WTC11 (cell line): Measurements from ENCODE around the gene IL34. TPM values are rescaled to one million over a fixed set of nuclear protein-coding genes. Genes with fewer than 3 reads are reported as not detected.

ENCODE experiments used
- ATAC-seq: fragments of 200-7000 bp; cut with Tn5 transposase; 2 replicates; pipeline ENCODE4 v1.10.0; 2021; ENCODE audit warnings: mild to moderate bottlenecking, moderate library complexity
- CTCF ChIA-PET: fragments of 300-600 bp; sonication (Branson Sonifier 250); formaldehyde crosslinking; loops from one replicate; lab custom pipeline; 2021; ENCODE audit warnings: antibody characterized with exemption; lab: Charles Lee
- POLR2A ChIA-PET: fragments of 350-600 bp; sonication (Branson Sonifier 250); formaldehyde crosslinking; loops from one replicate; lab custom pipeline; 2021; ENCODE audit warnings: antibody characterized with exemption; lab: Charles Lee
- DNase-seq: peaks from one replicate; pipeline ENCODE4 v3.0.0; 2021; ENCODE audit warnings: low spot score
- H3K27ac Mint-ChIP-seq: 2 replicates; pipeline ENCODE4 v1.8.0; 2021; ENCODE audit warnings: mixed read lengths
- H3K27me3 Mint-ChIP-seq: 2 replicates; pipeline ENCODE4 v1.8.0; 2021; ENCODE audit warnings: low read depth, mild to moderate bottlenecking, moderate library complexity, mixed read lengths
- H3K36me3 Mint-ChIP-seq: 2 replicates; pipeline ENCODE4 v1.8.0; 2021; ENCODE audit warnings: mixed read lengths
- H3K4me1 Mint-ChIP-seq: 2 replicates; pipeline ENCODE4 v1.8.0; 2022; ENCODE audit warnings: mixed read lengths
- H3K4me3 Mint-ChIP-seq: 2 replicates; pipeline ENCODE4 v1.8.0; 2021; ENCODE audit warnings: mild to moderate bottlenecking, moderate library complexity, mixed read lengths
- H3K9me3 Mint-ChIP-seq: 2 replicates; pipeline ENCODE4 v1.8.0; 2021; ENCODE audit warnings: mixed read lengths
- GABPB1 ChIP-seq: sonication (generic); formaldehyde crosslinking; IDR thresholded peaks from 2 replicates; pipeline ENCODE4 v1.8.1; 2023; ENCODE audit warnings: mild to moderate bottlenecking, missing genetic modification reagents
- HMGA2 ChIP-seq: fragments of 250-450 bp; sonication (Bioruptor Pico); IDR thresholded peaks from 2 replicates; pipeline ENCODE4 v1.4.0; 2021; ENCODE audit warnings: mild to moderate bottlenecking, moderate library complexity
- JUN ChIP-seq: sonication (generic); formaldehyde crosslinking; IDR thresholded peaks from 2 replicates; pipeline ENCODE4 v1.8.0; 2023; ENCODE audit warnings: mild to moderate bottlenecking, missing genetic modification reagents
- OVOL2 ChIP-seq: fragments of 250-450 bp; sonication (Bioruptor Pico); IDR thresholded peaks from 2 replicates; pipeline ENCODE4 v1.9.0; 2021; ENCODE audit warnings: mild to moderate bottlenecking, borderline replicate concordance
- SMAD4 ChIP-seq: sonication (generic); formaldehyde crosslinking; IDR thresholded peaks from 2 replicates; pipeline ENCODE4 v1.8.0; 2022; ENCODE audit warnings: mild to moderate bottlenecking, missing genetic modification reagents
- TEAD1 ChIP-seq: sonication (generic); formaldehyde crosslinking; IDR thresholded peaks from 2 replicates; pipeline ENCODE4 v1.8.0; 2022; ENCODE audit warnings: mild to moderate bottlenecking, missing genetic modification reagents
- ZNF263 ChIP-seq: sonication (generic); formaldehyde crosslinking; IDR thresholded peaks from 2 replicates; pipeline ENCODE4 v1.8.1; 2022; ENCODE audit warnings: low read depth, mild to moderate bottlenecking, moderate library complexity, missing genetic modification reagents
- ZNF423 ChIP-seq: fragments of 250-450 bp; sonication (Bioruptor Pico); IDR thresholded peaks from 2 replicates; pipeline ENCODE4 v2.1.2; 2022; ENCODE audit warnings: mild to moderate bottlenecking, moderate library complexity
- total RNA-seq: library from RNA; stranded (reverse); gene quantifications from 3 replicates; pipeline ENCODE4 v1.2.3, GENCODE V29; 2021
- TF ChIP-seq, protein P1 (sequence below): sonication (generic); formaldehyde crosslinking; IDR thresholded peaks from 2 replicates; pipeline ENCODE4 v1.8.1; 2023; ENCODE audit warnings: mild to moderate bottlenecking, missing genetic modification reagents
- TF ChIP-seq, protein P2 (sequence below): sonication (generic); formaldehyde crosslinking; IDR thresholded peaks from 2 replicates; pipeline ENCODE4 v1.8.1; 2023; ENCODE audit warnings: mild to moderate bottlenecking, missing genetic modification reagents
- TF ChIP-seq, protein P3 (sequence below): sonication (generic); formaldehyde crosslinking; conservative IDR thresholded peaks from 2 replicates; pipeline ENCODE4 v1.8.1; 2023; ENCODE audit warnings: mild to moderate bottlenecking, low read depth, missing genetic modification reagents, moderate library complexity
- TF ChIP-seq, protein P4 (sequence below): sonication (generic); formaldehyde crosslinking; IDR thresholded peaks from 2 replicates; pipeline ENCODE4 v1.8.1; 2022; ENCODE audit warnings: low read depth, mild to moderate bottlenecking, moderate library complexity, missing genetic modification reagents, borderline replicate concordance
- TF ChIP-seq, protein P5 (sequence below): sonication (generic); formaldehyde crosslinking; IDR thresholded peaks from 2 replicates; pipeline ENCODE4 v1.8.0; 2023; ENCODE audit warnings: missing genetic modification reagents, mild to moderate bottlenecking, borderline replicate concordance

The IL34 gene
- total RNA-seq, 1 experiment from 2014 or later, result 8.8 TPM

DNA sequence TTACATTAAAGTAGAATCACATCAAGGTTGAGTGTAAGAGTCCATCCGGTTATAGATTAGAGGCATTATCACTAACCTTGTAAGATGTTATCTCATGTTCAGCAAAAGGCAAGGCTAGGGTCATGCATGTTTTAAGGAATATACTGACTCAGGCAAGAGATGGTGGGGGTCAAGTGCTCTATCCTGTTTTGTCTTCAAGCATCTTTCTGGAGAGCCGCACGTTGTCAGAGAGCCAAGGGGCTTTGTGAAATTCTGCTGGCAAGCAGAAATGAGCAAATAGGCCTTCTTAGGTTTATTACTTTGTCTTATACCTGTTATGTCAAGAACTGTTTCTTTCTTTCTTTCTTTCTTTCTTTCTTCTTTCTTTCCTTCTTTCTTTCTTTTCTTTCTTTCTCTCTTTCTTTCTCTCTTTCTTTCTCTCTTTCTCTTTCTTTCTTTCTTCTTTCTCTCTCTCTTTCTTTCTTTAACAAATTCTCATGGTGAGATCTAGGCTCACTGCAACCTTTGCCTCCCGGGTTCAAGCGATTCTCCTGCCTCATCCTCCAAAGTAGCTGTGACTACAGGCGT lies 47.3 kb upstream of the IL34 start (continued):
- TF ChIP-seq HMGA2, result no peak

DNA sequence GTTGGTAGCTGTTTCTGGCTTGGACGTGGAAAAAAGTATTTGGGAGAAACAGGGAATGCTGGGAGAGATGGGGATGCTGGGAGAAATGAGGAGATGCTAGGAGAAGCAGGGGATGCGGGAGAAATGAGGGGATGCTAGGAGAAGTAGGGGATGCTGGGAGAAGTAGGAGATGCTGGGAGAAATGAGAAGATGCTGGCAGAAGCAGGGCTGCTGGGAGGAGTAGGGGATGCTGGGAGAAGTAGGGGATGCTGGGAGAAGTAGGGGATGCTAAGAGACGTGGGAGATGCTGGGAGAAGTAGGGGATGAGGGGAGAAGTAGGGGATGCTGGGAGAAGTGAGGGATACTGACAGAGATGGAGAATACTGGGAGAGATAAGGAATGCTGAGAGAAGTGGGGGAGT lies 45.6 kb upstream of the IL34 start:
- Mint-ChIP-seq H3K27me3 (peaks cover 17% of the 10 kb centered on the region), H3K4me3 (no peak overlapping the region), H3K4me1 (no peaks in the 10 kb centered on the region), H3K27ac (no peak overlapping the region), H3K36me3 (no peaks in the 10 kb centered on the region), H3K9me3 (no peaks in the 10 kb centered on the region)
- ATAC-seq, result no peak
- no peak for TF ChIP-seq ZNF423 (CRISPR knock-in tag)
- TF ChIP-seq JUN (CRISPR knock-in tag), result no peak
- TF ChIP-seq, protein P1, sequence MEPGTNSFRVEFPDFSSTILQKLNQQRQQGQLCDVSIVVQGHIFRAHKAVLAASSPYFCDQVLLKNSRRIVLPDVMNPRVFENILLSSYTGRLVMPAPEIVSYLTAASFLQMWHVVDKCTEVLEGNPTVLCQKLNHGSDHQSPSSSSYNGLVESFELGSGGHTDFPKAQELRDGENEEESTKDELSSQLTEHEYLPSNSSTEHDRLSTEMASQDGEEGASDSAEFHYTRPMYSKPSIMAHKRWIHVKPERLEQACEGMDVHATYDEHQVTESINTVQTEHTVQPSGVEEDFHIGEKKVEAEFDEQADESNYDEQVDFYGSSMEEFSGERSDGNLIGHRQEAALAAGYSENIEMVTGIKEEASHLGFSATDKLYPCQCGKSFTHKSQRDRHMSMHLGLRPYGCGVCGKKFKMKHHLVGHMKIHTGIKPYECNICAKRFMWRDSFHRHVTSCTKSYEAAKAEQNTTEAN (CRISPR knock-in tag), result no peak
- no peak for TF ChIP-seq ZNF263 (CRISPR knock-in tag)
- TF ChIP-seq, protein P2, sequence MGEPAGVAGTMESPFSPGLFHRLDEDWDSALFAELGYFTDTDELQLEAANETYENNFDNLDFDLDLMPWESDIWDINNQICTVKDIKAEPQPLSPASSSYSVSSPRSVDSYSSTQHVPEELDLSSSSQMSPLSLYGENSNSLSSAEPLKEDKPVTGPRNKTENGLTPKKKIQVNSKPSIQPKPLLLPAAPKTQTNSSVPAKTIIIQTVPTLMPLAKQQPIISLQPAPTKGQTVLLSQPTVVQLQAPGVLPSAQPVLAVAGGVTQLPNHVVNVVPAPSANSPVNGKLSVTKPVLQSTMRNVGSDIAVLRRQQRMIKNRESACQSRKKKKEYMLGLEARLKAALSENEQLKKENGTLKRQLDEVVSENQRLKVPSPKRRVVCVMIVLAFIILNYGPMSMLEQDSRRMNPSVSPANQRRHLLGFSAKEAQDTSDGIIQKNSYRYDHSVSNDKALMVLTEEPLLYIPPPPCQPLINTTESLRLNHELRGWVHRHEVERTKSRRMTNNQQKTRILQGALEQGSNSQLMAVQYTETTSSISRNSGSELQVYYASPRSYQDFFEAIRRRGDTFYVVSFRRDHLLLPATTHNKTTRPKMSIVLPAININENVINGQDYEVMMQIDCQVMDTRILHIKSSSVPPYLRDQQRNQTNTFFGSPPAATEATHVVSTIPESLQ (CRISPR knock-in tag), result no peak
- TF ChIP-seq OVOL2, result no peak
- no peak for TF ChIP-seq GABPB1
- TF ChIP-seq TEAD1 (CRISPR knock-in tag), result no peak
- TF ChIP-seq, protein P3, sequence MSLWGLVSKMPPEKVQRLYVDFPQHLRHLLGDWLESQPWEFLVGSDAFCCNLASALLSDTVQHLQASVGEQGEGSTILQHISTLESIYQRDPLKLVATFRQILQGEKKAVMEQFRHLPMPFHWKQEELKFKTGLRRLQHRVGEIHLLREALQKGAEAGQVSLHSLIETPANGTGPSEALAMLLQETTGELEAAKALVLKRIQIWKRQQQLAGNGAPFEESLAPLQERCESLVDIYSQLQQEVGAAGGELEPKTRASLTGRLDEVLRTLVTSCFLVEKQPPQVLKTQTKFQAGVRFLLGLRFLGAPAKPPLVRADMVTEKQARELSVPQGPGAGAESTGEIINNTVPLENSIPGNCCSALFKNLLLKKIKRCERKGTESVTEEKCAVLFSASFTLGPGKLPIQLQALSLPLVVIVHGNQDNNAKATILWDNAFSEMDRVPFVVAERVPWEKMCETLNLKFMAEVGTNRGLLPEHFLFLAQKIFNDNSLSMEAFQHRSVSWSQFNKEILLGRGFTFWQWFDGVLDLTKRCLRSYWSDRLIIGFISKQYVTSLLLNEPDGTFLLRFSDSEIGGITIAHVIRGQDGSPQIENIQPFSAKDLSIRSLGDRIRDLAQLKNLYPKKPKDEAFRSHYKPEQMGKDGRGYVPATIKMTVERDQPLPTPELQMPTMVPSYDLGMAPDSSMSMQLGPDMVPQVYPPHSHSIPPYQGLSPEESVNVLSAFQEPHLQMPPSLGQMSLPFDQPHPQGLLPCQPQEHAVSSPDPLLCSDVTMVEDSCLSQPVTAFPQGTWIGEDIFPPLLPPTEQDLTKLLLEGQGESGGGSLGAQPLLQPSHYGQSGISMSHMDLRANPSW, result no peak
- CTCF ChIA-PET, result no interaction called here
- POLR2A ChIA-PET, result no interaction called here
- DNase-seq, result no peak

DNA sequence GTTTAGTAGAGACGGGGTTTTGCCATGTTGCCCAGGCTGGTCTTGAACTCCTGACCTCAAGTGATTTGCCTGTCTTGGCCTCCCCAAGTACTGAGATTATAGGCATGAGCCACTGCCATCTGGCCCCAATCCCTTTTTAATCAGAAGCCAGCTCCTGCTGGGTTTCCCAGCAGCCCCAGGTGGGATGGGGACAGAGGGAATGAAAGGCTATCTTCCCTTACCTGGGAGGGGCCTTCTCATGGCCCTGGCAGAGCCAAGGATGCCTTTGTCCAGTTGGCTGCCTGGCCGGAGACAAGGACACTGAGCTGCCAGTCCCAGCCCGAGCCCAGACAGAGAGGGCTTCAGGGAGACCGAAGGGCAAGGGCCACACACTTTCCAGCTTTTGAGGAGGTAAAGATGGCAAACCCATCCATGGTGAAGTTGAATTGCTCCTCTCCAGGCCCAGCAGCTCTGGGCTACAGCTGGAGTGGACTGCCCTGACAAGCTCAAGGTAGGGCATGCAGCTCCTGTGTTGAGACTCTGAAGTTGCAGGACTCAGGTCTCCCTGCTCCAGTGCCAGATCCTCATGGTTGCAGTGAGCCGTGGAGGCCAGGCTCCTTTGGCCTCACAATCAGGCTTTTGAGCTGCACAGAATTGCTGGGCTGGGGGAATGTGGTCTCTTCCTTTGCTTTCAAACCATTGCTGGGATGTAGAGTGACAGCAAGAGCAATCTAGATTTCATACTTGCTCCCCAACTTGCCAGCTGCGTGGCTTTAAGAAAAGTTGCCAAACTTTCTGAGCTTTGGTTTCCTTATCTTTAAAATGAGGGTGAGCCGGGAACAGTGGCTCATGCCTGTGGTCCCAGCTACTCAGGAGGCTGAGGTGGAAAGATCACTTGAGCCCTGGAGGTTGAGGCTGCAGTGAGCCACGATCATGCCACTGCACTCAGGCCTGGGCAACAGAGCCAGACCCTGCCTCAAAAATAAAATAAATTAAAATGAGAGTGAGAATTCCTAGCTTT lies 44.5 kb upstream of the IL34 start:
- Mint-ChIP-seq H3K27me3 (peaks cover 23% of the 10 kb centered on the region), H3K4me3 (no peak overlapping the region), H3K4me1 (no peaks in the 10 kb centered on the region), H3K27ac (no peak overlapping the region), H3K9me3 (no peaks in the 10 kb centered on the region), H3K36me3 (no peaks in the 10 kb centered on the region)
- TF ChIP-seq SMAD4, result no peak
- TF ChIP-seq, protein P4, sequence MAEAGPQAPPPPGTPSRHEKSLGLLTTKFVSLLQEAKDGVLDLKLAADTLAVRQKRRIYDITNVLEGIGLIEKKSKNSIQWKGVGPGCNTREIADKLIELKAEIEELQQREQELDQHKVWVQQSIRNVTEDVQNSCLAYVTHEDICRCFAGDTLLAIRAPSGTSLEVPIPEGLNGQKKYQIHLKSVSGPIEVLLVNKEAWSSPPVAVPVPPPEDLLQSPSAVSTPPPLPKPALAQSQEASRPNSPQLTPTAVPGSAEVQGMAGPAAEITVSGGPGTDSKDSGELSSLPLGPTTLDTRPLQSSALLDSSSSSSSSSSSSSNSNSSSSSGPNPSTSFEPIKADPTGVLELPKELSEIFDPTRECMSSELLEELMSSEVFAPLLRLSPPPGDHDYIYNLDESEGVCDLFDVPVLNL (CRISPR knock-in tag), result no peak
- TF ChIP-seq, protein P5, sequence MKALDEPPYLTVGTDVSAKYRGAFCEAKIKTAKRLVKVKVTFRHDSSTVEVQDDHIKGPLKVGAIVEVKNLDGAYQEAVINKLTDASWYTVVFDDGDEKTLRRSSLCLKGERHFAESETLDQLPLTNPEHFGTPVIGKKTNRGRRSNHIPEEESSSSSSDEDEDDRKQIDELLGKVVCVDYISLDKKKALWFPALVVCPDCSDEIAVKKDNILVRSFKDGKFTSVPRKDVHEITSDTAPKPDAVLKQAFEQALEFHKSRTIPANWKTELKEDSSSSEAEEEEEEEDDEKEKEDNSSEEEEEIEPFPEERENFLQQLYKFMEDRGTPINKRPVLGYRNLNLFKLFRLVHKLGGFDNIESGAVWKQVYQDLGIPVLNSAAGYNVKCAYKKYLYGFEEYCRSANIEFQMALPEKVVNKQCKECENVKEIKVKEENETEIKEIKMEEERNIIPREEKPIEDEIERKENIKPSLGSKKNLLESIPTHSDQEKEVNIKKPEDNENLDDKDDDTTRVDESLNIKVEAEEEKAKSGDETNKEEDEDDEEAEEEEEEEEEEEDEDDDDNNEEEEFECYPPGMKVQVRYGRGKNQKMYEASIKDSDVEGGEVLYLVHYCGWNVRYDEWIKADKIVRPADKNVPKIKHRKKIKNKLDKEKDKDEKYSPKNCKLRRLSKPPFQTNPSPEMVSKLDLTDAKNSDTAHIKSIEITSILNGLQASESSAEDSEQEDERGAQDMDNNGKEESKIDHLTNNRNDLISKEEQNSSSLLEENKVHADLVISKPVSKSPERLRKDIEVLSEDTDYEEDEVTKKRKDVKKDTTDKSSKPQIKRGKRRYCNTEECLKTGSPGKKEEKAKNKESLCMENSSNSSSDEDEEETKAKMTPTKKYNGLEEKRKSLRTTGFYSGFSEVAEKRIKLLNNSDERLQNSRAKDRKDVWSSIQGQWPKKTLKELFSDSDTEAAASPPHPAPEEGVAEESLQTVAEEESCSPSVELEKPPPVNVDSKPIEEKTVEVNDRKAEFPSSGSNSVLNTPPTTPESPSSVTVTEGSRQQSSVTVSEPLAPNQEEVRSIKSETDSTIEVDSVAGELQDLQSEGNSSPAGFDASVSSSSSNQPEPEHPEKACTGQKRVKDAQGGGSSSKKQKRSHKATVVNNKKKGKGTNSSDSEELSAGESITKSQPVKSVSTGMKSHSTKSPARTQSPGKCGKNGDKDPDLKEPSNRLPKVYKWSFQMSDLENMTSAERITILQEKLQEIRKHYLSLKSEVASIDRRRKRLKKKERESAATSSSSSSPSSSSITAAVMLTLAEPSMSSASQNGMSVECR (CRISPR knock-in tag), result no peak
- ATAC-seq (no peak), DNase-seq (no peak)
- ChIA-PET POLR2A (no interaction called here), CTCF (interaction anchor here (1.0 to 1.5 kb wide), 4 partner anchors 9 to 52 kb away, joined by 3 to 6 read pairs (median 3); no protein-coding TSS in a partner anchor)
